ENCODE results near the gene MAD2L1BP.

GRCh38 chr6:43627008-43627825 lies 8.4 kb upstream of the MAD2L1BP start:
- TF ChIP-seq POLR2AphosphoS5 (IDR thresholded peaks at IDR 0.05; ENCODE audit: low read depth, low read length) (no peak), POLR2A (IDR thresholded peaks at IDR 0.05; ENCODE audit: low read depth, low read length) (no peak; the same call in 1 of the 2 replicates)

Data from GM12892 (cell line).